Liver (tissue), 9 donors: Measurements from ENCODE around the gene BLNK. TPM values are rescaled to one million over a fixed set of nuclear protein-coding genes. Genes with fewer than 3 reads are reported as not detected.

Source experiments
- DNase-seq: peaks from one replicate; pipeline ENCODE4 v3.0.0-alpha.2; 2017; ENCODE audit warnings: low spot score
- H3K27ac ChIP-seq, 2 donors: one replicate each; pipeline ENCODE4 v1.7.0; 2013; ENCODE audit warnings: inconsistent platforms in 2 of 2, low read length in 2 of 2, control low read depth in 1 of 2, low read depth in 1 of 2, mild to moderate bottlenecking in 1 of 2
- H3K27me3 ChIP-seq, 4 donors: one replicate each; pipeline versions ENCODE4 v1.6.1 to v1.7.0; 2013; ENCODE audit warnings: low read length in 3 of 4, inconsistent platforms in 1 of 4, mild to moderate bottlenecking in 1 of 4, moderate library complexity in 1 of 4; ENCODE audit not compliant: control insufficient read depth in 4 of 4, insufficient read depth in 4 of 4
- H3K36me3 ChIP-seq, 4 donors: one replicate each; pipeline versions ENCODE4 v1.6.1 to v1.7.0; 2013; ENCODE audit warnings: low read length in 3 of 4, mild to moderate bottlenecking in 3 of 4, low read depth in 1 of 4, moderate library complexity in 1 of 4; ENCODE audit not compliant: control insufficient read depth in 4 of 4, insufficient read depth in 3 of 4
- H3K4me1 ChIP-seq, 4 donors: one replicate each; pipeline versions ENCODE4 v1.6.1 to v1.7.0; 2013; ENCODE audit warnings: low read length in 3 of 4, mild to moderate bottlenecking in 3 of 4, moderate library complexity in 1 of 4; ENCODE audit not compliant: control insufficient read depth in 4 of 4, insufficient read depth in 4 of 4
- H3K4me3 ChIP-seq, 3 donors: one replicate each; pipeline versions ENCODE4 v1.6.1 to v1.7.0; 2013; ENCODE audit warnings: low read length in 3 of 3, control low read depth in 1 of 3, low read depth in 1 of 3, mild to moderate bottlenecking in 1 of 3
- H3K9ac ChIP-seq, 2 donors: one replicate each; pipeline ENCODE4 v1.7.0; 2013; ENCODE audit warnings: low read length in 2 of 2, mild to moderate bottlenecking in 2 of 2, moderate library complexity in 2 of 2, control low read depth in 1 of 2, low read depth in 1 of 2
- H3K9me3 ChIP-seq, 4 donors: one replicate each; pipeline versions ENCODE4 v1.6.1 to v1.7.0; 2013; ENCODE audit warnings: low read length in 3 of 4; ENCODE audit not compliant: control insufficient read depth in 4 of 4
- ATF3 ChIP-seq: IDR thresholded peaks from 2 replicates; pipeline ENCODE4 v1.6.1; 2016; ENCODE audit warnings: antibody characterized with exemption
- EGR1 ChIP-seq, 2 donors: IDR thresholded peaks; 2 replicates each; pipeline ENCODE4 v1.6.1; 2016 to 2018; ENCODE audit warnings: antibody characterized with exemption in 2 of 2, low read depth in 2 of 2
- FOXA2 ChIP-seq: IDR thresholded peaks from 2 replicates; pipeline ENCODE4 v1.6.1; 2016; ENCODE audit warnings: antibody characterized with exemption
- GABPA ChIP-seq, 2 donors: IDR thresholded peaks in 1 of 2; conservative IDR thresholded peaks in 1 of 2; 2 replicates each; pipeline ENCODE4 v1.6.1; 2016; ENCODE audit warnings: antibody characterized with exemption in 2 of 2, mild to moderate bottlenecking in 1 of 2, moderate library complexity in 1 of 2
- HNF4A ChIP-seq, 2 donors: conservative IDR thresholded peaks; 2 replicates each; pipeline ENCODE4 v1.6.1; 2016; ENCODE audit warnings: antibody characterized with exemption in 2 of 2, mild to moderate bottlenecking in 2 of 2
- JUND ChIP-seq, 2 donors: IDR thresholded peaks; 2 replicates each; pipeline ENCODE4 v1.6.1; 2016; ENCODE audit warnings: antibody characterized with exemption in 2 of 2
- RAD21 ChIP-seq, 2 donors: IDR thresholded peaks; 2 replicates each; pipeline ENCODE4 v1.6.1; 2016; ENCODE audit warnings: antibody characterized with exemption in 2 of 2, mild to moderate bottlenecking in 2 of 2
- REST ChIP-seq: IDR thresholded peaks from 2 replicates; pipeline ENCODE4 v1.6.1; 2016; ENCODE audit warnings: antibody characterized with exemption, mild to moderate bottlenecking
- RXRA ChIP-seq, 2 donors: IDR thresholded peaks; 2 replicates each; pipeline ENCODE4 v1.6.1; 2017 to 2018; ENCODE audit warnings: antibody characterized with exemption in 2 of 2, mild to moderate bottlenecking in 1 of 2
- SP1 ChIP-seq: IDR thresholded peaks from 2 replicates; pipeline ENCODE4 v1.6.1; 2018; ENCODE audit warnings: antibody characterized with exemption, mild to moderate bottlenecking
- TAF1 ChIP-seq: conservative IDR thresholded peaks from 2 replicates; pipeline ENCODE4 v1.6.1; 2016; ENCODE audit warnings: antibody characterized with exemption, mild to moderate bottlenecking
- YY1 ChIP-seq: IDR thresholded peaks from 2 replicates; pipeline ENCODE4 v1.6.1; 2016; ENCODE audit warnings: antibody characterized with exemption, mild to moderate bottlenecking
- ZBTB33 ChIP-seq: IDR thresholded peaks from 2 replicates; pipeline ENCODE4 v1.6.1; 2016; ENCODE audit warnings: antibody characterized with exemption
- WGBS: extraction: QIAGEN DNeasy Blood & Tissue Kit; methylation state at CpG from one replicate; pipeline ENCODE4 v1.1.7; 2013; 5-methylcytosine and 5-hydroxymethylcytosine counted together
- polyA plus RNA-seq, 2 donors: library from polyadenylated mRNA; stranded (reverse) in 1 of 2; unstranded in 1 of 2; fragments of 200-250 nt in 1 of 2; fragments of >200 nt in 1 of 2; fragmentation: Nextera tagmentation in 1 of 2; extraction: Ambion mirVana in 1 of 2; gene quantifications; one replicate each; pipeline versions ENCODE4 v1.2.1 to v1.2.3, GENCODE V29; 2013 to 2015
- total RNA-seq, 2 donors: library from RNA; depleted of rRNA; stranded (reverse); fragments of >200 nt; gene quantifications; one replicate each; pipeline ENCODE4 v1.2.3, GENCODE V29; 2014
- TF ChIP-seq, protein P1 (sequence below): fragments of 150-350 bp; IDR thresholded peaks from 2 replicates; pipeline ENCODE4 v1.5.1; 2017; ENCODE audit warnings: improper control_type of control experiment, low read depth, low read length; ENCODE audit not compliant: missing input control
- donor health status: healthy.
- donor health status: healthy.
- donor health status: healthy.
- donor health status: healthy.
- donor health status: healthy.

Gene BLNK
- total and polyA plus RNA-seq, 4 donors = 3.3 to 45.2 (median 14.5) TPM

DNA sequence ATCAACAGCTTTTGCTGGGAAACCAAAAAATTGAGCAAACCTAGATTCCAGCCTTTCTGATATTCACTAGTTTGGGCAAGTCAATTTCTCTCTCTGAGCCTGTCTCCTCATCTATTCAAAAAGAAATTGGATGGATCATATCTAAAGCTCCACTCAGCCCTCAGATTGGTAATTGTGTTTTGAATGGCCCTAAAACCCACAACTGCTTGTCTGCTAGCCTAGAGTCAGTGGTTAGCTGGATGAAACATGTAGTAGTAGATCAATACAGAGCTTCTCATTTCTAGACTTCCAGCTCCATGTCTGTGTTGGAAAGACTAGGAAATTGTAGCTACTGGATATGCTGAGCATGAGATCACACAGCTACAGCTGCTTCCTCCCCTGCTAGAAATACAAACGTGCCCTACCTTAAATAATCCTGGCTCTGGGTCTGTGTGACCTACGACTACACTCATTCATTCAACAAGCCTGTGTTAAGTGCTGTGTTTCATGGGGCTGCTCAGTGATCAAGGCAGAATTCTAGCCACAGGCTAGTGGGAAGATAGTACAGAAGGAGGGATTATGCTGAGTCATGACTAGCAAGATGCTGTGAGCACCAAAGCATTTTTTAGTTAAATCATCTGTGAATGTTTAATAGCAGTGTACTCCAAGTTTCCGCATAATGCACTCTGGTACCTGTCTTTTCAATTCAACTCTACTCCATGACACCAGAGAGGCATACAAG lies 48.5 kb upstream of the BLNK start:
- H3K4me1 ChIP-seq = no peaks in the 10 kb centered on the region
- H3K27me3 ChIP-seq = peaks cover 0 to 5% (median 0%) of the 10 kb centered on the region in 4 donors
- no peak overlapping the region for H3K4me3 ChIP-seq
- TF ChIP-seq TAF1 = no peak
- TF ChIP-seq EGR1 (IDR thresholded peaks at IDR 0.05; ENCODE audit: low read depth in 2 of 2) = no peak
- TF ChIP-seq RAD21 (IDR thresholded peaks at IDR 0.05) = no peak
- no peak for TF ChIP-seq SP1
- TF ChIP-seq, protein P1, sequence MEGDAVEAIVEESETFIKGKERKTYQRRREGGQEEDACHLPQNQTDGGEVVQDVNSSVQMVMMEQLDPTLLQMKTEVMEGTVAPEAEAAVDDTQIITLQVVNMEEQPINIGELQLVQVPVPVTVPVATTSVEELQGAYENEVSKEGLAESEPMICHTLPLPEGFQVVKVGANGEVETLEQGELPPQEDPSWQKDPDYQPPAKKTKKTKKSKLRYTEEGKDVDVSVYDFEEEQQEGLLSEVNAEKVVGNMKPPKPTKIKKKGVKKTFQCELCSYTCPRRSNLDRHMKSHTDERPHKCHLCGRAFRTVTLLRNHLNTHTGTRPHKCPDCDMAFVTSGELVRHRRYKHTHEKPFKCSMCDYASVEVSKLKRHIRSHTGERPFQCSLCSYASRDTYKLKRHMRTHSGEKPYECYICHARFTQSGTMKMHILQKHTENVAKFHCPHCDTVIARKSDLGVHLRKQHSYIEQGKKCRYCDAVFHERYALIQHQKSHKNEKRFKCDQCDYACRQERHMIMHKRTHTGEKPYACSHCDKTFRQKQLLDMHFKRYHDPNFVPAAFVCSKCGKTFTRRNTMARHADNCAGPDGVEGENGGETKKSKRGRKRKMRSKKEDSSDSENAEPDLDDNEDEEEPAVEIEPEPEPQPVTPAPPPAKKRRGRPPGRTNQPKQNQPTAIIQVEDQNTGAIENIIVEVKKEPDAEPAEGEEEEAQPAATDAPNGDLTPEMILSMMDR = no peak
- TF ChIP-seq REST = no peak
- no peak for TF ChIP-seq GABPA (IDR thresholded peaks at IDR 0.05 in 1 of 2, conservative IDR thresholded peaks at IDR 0.05 in 1 of 2)
- no peak for TF ChIP-seq RXRA (IDR thresholded peaks at IDR 0.05)
- TF ChIP-seq JUND (IDR thresholded peaks at IDR 0.05) = no peak
- no peak for TF ChIP-seq HNF4A (conservative IDR thresholded peaks at IDR 0.05)
- TF ChIP-seq ATF3 = no peak
- TF ChIP-seq ZBTB33 = no peak
- no peak for TF ChIP-seq YY1
- no peak for TF ChIP-seq FOXA2
- H3K36me3 ChIP-seq = no peaks in the 10 kb centered on the region
- no peak overlapping the region for H3K9ac ChIP-seq
- WGBS = 50% methylated on average over 3 of the region's 3 CpGs
- H3K9me3 ChIP-seq = no peaks in the 10 kb centered on the region
- DNase-seq = no peak
- H3K27ac ChIP-seq = no peak overlapping the region
